Smooth muscle cell of the brain vasculature (primary cell): ENCODE results near the gene TMEM212.
"Not testable (repeated sequence)": the region's sequence is repeated elsewhere in the genome, so short reads cannot be mapped to it uniquely, and the experiment has no call there.

Source experiments
- DNase-seq: peaks from one replicate; pipeline ENCODE4 v3.0.0-alpha.2; 2012; ENCODE audit warnings: low read depth, low spot score

The TMEM212 gene

GRCh38 chr3:171858770-171859169, 15.6 kb downstream of the TMEM212 start:
- not testable (repeated sequence) for DNase-seq

- DNase-seq, result no peak
Observed at GRCh38 chr3:171860830-171861535, 17.8 kb downstream of the TMEM212 start.

GRCh38 chr3:171862392-171862791, 19.2 kb downstream of the TMEM212 start:
- DNase-seq, result no peak

GRCh38 chr3:171862993-171863521, 19.9 kb downstream of the TMEM212 start:
- no peak for DNase-seq

- DNase-seq, result no peak
Observed at GRCh38 chr3:171863920-171864319, 20.8 kb downstream of the TMEM212 start.

- DNase-seq, result no peak
Observed at GRCh38 chr3:171865191-171865865, 22.2 kb downstream of the TMEM212 start.

- no peak for DNase-seq
Observed at GRCh38 chr3:171867981-171868380, 24.8 kb downstream of the TMEM212 start.

GRCh38 chr3:171871392-171872274, 28.5 kb downstream of the TMEM212 start:
- no peak for DNase-seq

GRCh38 chr3:171873580-171873979, 30.4 kb downstream of the TMEM212 start:
- DNase-seq, result no peak

GRCh38 chr3:171874251-171874681, 31.1 kb downstream of the TMEM212 start:
- DNase-seq, result peak; percentile 44

- DNase-seq, result no peak
Observed at GRCh38 chr3:171874879-171875278, 31.7 kb downstream of the TMEM212 start.

GRCh38 chr3:171875923-171876412, 32.8 kb downstream of the TMEM212 start:
- no peak for DNase-seq

GRCh38 chr3:171876680-171877147, 33.6 kb downstream of the TMEM212 start:
- no peak for DNase-seq

- no peak for DNase-seq
Observed at GRCh38 chr3:171878461-171879225, 35.5 kb downstream of the TMEM212 start.

- no peak for DNase-seq
Observed at GRCh38 chr3:171879472-171879871, 36.3 kb downstream of the TMEM212 start.

GRCh38 chr3:171880101-171880870, 37.1 kb downstream of the TMEM212 start:
- DNase-seq, result no peak

GRCh38 chr3:171881251-171881650, 38.1 kb downstream of the TMEM212 start:
- DNase-seq, result no peak

- no peak for DNase-seq
Observed at GRCh38 chr3:171883257-171883892, 40.2 kb downstream of the TMEM212 start.

GRCh38 chr3:171883893-171884279, 40.7 kb downstream of the TMEM212 start:
- no peak for DNase-seq

- DNase-seq, result no peak
Observed at GRCh38 chr3:171888466-171888865, 45.3 kb downstream of the TMEM212 start.
